Esophagus squamous epithelium (tissue), 5 donors: ENCODE measurements around the gene CNTN4. TPM values are rescaled to one million over a fixed set of nuclear protein-coding genes. Genes with fewer than 3 reads are reported as not detected.

Source experiments
- DNase-seq: peaks from one replicate; lab custom pipeline; 2025; lab: John Stamatoyannopoulos, UW
- H3K27ac ChIP-seq, 4 donors: fragments of 200-600 bp; sonication (generic); one replicate each; pipeline ENCODE4 v1.5.1; 2016 to 2019; ENCODE audit warnings: mild to moderate bottlenecking in 1 of 4
- H3K27me3 ChIP-seq, 4 donors: fragments of 200-600 bp; sonication (generic); 1 replicate in 3 of 4; 2 replicates in 1 of 4; pipeline versions ENCODE4 v1.5.1 to v1.6.0; 2017 to 2021; ENCODE audit warnings: antibody characterized with exemption in 1 of 4
- H3K36me3 ChIP-seq, 3 donors: fragments of 200-600 bp; sonication (generic); one replicate each; pipeline ENCODE4 v1.5.1; 2016 to 2019
- H3K4me1 ChIP-seq, 3 donors: fragments of 200-600 bp; sonication (generic); one replicate each; pipeline ENCODE4 v1.5.1; 2017 to 2019
- H3K4me3 ChIP-seq, 4 donors: fragments of 200-600 bp; sonication (generic); 1 replicate in 3 of 4; 2 replicates in 1 of 4; pipeline ENCODE4 v1.5.1; 2016 to 2019; ENCODE audit warnings: mild to moderate bottlenecking in 2 of 4, moderate library complexity in 1 of 4
- H3K9me3 ChIP-seq, 3 donors: fragments of 200-600 bp; sonication (generic); one replicate each; pipeline ENCODE4 v1.5.1; 2016 to 2019
- CTCF ChIP-seq, 6 experiments: fragments of 450-650 bp in 4 of 6; fragments of 200-600 bp in 2 of 6; sonication (generic) in 2 of 6; IDR thresholded peaks; one replicate each; pipeline ENCODE4 v1.5.1; 2016 to 2019; ENCODE audit warnings: antibody characterized with exemption in 6 of 6, mild to moderate bottlenecking in 4 of 6, moderate library complexity in 4 of 6
- POLR2A ChIP-seq, 4 donors: fragments of 450-650 bp; IDR thresholded peaks; one replicate each; pipeline ENCODE4 v1.6.1; 2017; ENCODE audit warnings: antibody characterized with exemption in 4 of 4, mild to moderate bottlenecking in 4 of 4, moderate library complexity in 3 of 4
- WGBS, 2 donors: methylation state at CpG; one replicate each; pipeline ENCODE4 v1.1.5; 2018; 5-methylcytosine and 5-hydroxymethylcytosine counted together
- intact Hi-C: fragments of 100-400 bp; cut with DNase I; formaldehyde crosslinking; loops from one replicate; pipeline ENCODE4 v1.15.0; 2022
- total RNA-seq, 4 donors: library from RNA; depleted of rRNA; stranded (reverse); fragments of >200 nt; gene quantifications; one replicate each; pipeline ENCODE4 v1.1.0, GENCODE V29; 2016
- donor health status: DM: yes; HTN: yes; CAD: no.

Gene CNTN4
- total RNA-seq, 4 donors from 2014 or later, result 0.31 to 8.5 (median 3.5) TPM

- TF ChIP-seq CTCF (IDR thresholded peaks at IDR 0.05) (no peak), POLR2A (IDR thresholded peaks at IDR 0.05) (no peak)
- no peak for DNase-seq
- Histone ChIP-seq H3K27ac (no peak overlapping the region), H3K36me3 (no peaks in the 10 kb centered on the region), H3K4me1 (no peaks in the 10 kb centered on the region), H3K27me3 (no peaks in the 10 kb centered on the region), H3K4me3 (no peak overlapping the region), H3K9me3 (no peaks in the 10 kb centered on the region)
- intact Hi-C loops, result no loop called here
- 35 to 57% methylated on average over 3 of the region's 3 CpGs for WGBS, 2 donors
These were observed 561.2 kb downstream of the CNTN4 start for GRCh38 chr3:2659896-2660295.

- WGBS, 2 donors, result 25 to 58% methylated on average over 1 of the region's 1 CpG
- H3K9me3 ChIP-seq, result no peaks in the 10 kb centered on the region
- H3K4me3 ChIP-seq, result no peak overlapping the region
- no peak for TF ChIP-seq CTCF (IDR thresholded peaks at IDR 0.05)
- no peak for TF ChIP-seq POLR2A (IDR thresholded peaks at IDR 0.05)
- H3K4me1 ChIP-seq, result no peaks in the 10 kb centered on the region
- DNase-seq, result no peak
- no peaks in the 10 kb centered on the region for H3K27me3 ChIP-seq
- no peaks in the 10 kb centered on the region for H3K36me3 ChIP-seq
- H3K27ac ChIP-seq, result no peak overlapping the region
- intact Hi-C loops, result no loop called here
These were observed 562.4 kb downstream of the CNTN4 start for GRCh38 chr3:2661078-2661477.

GRCh38 chr3:2677501-2677900, 578.8 kb downstream of the CNTN4 start:
- no peak overlapping the region for H3K4me3 ChIP-seq
- no peak for DNase-seq
- WGBS, 2 donors, result 57 to 70% methylated on average over 2 of the region's 2 CpGs
- H3K27me3 ChIP-seq, result no peaks in the 10 kb centered on the region
- intact Hi-C loops, result no loop called here
- H3K9me3 ChIP-seq, result no peaks in the 10 kb centered on the region
- no peaks in the 10 kb centered on the region for H3K4me1 ChIP-seq
- no peaks in the 10 kb centered on the region for H3K36me3 ChIP-seq
- H3K27ac ChIP-seq, result no peak overlapping the region
- TF ChIP-seq CTCF (IDR thresholded peaks at IDR 0.05) (no peak), POLR2A (IDR thresholded peaks at IDR 0.05) (no peak)

- H3K27ac ChIP-seq, result no peak overlapping the region
- no peaks in the 10 kb centered on the region for H3K36me3 ChIP-seq
- no peaks in the 10 kb centered on the region for H3K27me3 ChIP-seq
- TF ChIP-seq CTCF (IDR thresholded peaks at IDR 0.05) (no peak), POLR2A (IDR thresholded peaks at IDR 0.05) (no peak)
- no peaks in the 10 kb centered on the region for H3K4me1 ChIP-seq
- H3K9me3 ChIP-seq, result no peaks in the 10 kb centered on the region
- H3K4me3 ChIP-seq, result no peak overlapping the region
- 44 to 68% methylated on average over 5 of the region's 5 CpGs for WGBS, 2 donors
- intact Hi-C loops, result no loop called here
- DNase-seq, result no peak
These were observed 581.6 kb downstream of the CNTN4 start for GRCh38 chr3:2680236-2680635.

- DNase-seq, result no peak
- H3K4me1 ChIP-seq, result no peaks in the 10 kb centered on the region
- no peaks in the 10 kb centered on the region for H3K27me3 ChIP-seq
- no peaks in the 10 kb centered on the region for H3K36me3 ChIP-seq
- no peaks in the 10 kb centered on the region for H3K9me3 ChIP-seq
- intact Hi-C loops, result no loop called here
- H3K27ac ChIP-seq, result no peak overlapping the region
- no peak overlapping the region for H3K4me3 ChIP-seq
- TF ChIP-seq POLR2A (IDR thresholded peaks at IDR 0.05) (no peak), CTCF (IDR thresholded peaks at IDR 0.05) (no peak)
These were observed 585.4 kb downstream of the CNTN4 start for GRCh38 chr3:2684046-2684445.
